GM19452 (cell line): ENCODE data around the gene AVPI1.
A peak's percentile ranks its signal among the peaks of the same experiment; 100 is the strongest.
"Not testable (repeated sequence)": the region's sequence is repeated elsewhere in the genome, so short reads cannot be mapped to it uniquely, and the experiment has no call there.

Experiments used
- ATAC-seq: cut with Tn5 transposase; IDR thresholded peaks from one replicate; pipeline ENCODE4 v1.9.1; 2021; ENCODE audit not compliant: unreplicated experiment

The AVPI1 gene

GRCh38 chr10:97642471-97643159 lies 44.4 kb downstream of the AVPI1 start:
- ATAC-seq, result not testable (repeated sequence)

GRCh38 chr10:97640868-97641811 lies 45.9 kb downstream of the AVPI1 start:
- peak; percentile 24 for ATAC-seq

- peak; percentile 99 for ATAC-seq
Observed at GRCh38 chr10:97640174-97640867, 46.7 kb downstream of the AVPI1 start, which contains the start of gene PI4K2A. Gene PI4K2A, plus strand, starts transcription at chr10:97640671. Its CDS starts 72 bp downstream, at chr10:97640743.

GRCh38 chr10:97639090-97639489 lies 48.0 kb downstream of the AVPI1 start:
- ATAC-seq, result not testable (repeated sequence)

GRCh38 chr10:97635577-97635976 lies 51.5 kb downstream of the AVPI1 start:
- no peak for ATAC-seq

- no peak for ATAC-seq
Observed at GRCh38 chr10:97633921-97634320, 53.1 kb downstream of the AVPI1 start.

GRCh38 chr10:97632949-97633884 lies 53.8 kb downstream of the AVPI1 start, which contains the start of gene MORN4:
Gene MORN4, minus strand, starts transcription at chr10:97633500. Its CDS starts 13,847 bp downstream, at chr10:97619653.
- ATAC-seq, result peak; percentile 98

GRCh38 chr10:97631098-97631497 lies 55.9 kb downstream of the AVPI1 start:
- ATAC-seq, result no peak

- no peak for ATAC-seq
Observed at GRCh38 chr10:97629289-97629688, 57.8 kb downstream of the AVPI1 start.

GRCh38 chr10:97628228-97628627 lies 58.8 kb downstream of the AVPI1 start:
- no peak for ATAC-seq

GRCh38 chr10:97627731-97628130 lies 59.3 kb downstream of the AVPI1 start:
- no peak for ATAC-seq
